ENCODE measurements around the gene ALDOB. TPM values are rescaled to one million over a fixed set of nuclear protein-coding genes. Genes with fewer than 3 reads are reported as not detected.

The ALDOB gene
- total RNA-seq, 2 experiments from 2014 or later, result not detected

GRCh38 chr9:101372327-101373118 is 63.1 kb downstream of the ALDOB start:
- CTCF ChIA-PET, result interaction anchor here (0.6 to 3.6 kb wide), 2 partner anchors 16 to 57 kb away, joined by 3 to 18 read pairs; no protein-coding TSS in a partner anchor
- Mint-ChIP-seq H3K9me3 (no peaks in the 10 kb centered on the region), H3K4me1 (ENCODE audit: low read depth) (no peaks in the 10 kb centered on the region), H3K36me3 (ENCODE audit: low read depth) (no peaks in the 10 kb centered on the region), H3K27me3 (ENCODE audit: low read depth) (peaks cover 20% of the 10 kb centered on the region), H3K4me3 (no peak overlapping the region), H3K27ac (no peak overlapping the region)
- no peak for DNase-seq
- intact Hi-C loops (cut with micrococcal nuclease), result no loop called here

- Mint-ChIP-seq H3K4me1 (ENCODE audit: low read depth) (no peaks in the 10 kb centered on the region), H3K36me3 (ENCODE audit: low read depth) (no peaks in the 10 kb centered on the region), H3K27me3 (ENCODE audit: low read depth) (peaks cover 20% of the 10 kb centered on the region), H3K27ac (no peak overlapping the region), H3K4me3 (no peak overlapping the region), H3K9me3 (no peaks in the 10 kb centered on the region)
- no peak for DNase-seq
- intact Hi-C loops (cut with micrococcal nuclease), result no loop called here
- CTCF ChIA-PET, result interaction anchor here (3.6 kb wide), 1 partner anchor 16 kb away, joined by 18 read pairs; no protein-coding TSS in a partner anchor
Observed at GRCh38 chr9:101371813-101372212, 63.8 kb downstream of the ALDOB start.

Other genes starting within 250 kb of the ALDOB start
- not detected for gene BAAT, start 50.8 kb downstream of the ALDOB start, total RNA-seq
- 10 to 100 TPM; 13.2 to 14.3 TPM for gene MRPL50, start 37.2 kb downstream of the ALDOB start, total RNA-seq
- gene ZNF189, start 36.9 kb downstream of the ALDOB start, total RNA-seq, result 1 to 10 TPM; 5.5 to 5.7 TPM
- gene RNF20, start 98.1 kb upstream of the ALDOB start, total RNA-seq, result 10 to 100 TPM; 42.0 to 45.9 TPM
- not detected for gene PPP3R2, start 159.2 kb upstream of the ALDOB start, total RNA-seq

All from activated naive CD4-positive, alpha-beta T cell treated with anti-CD3 and anti-CD28 coated beads for 36 hours (primary cell).